Smooth muscle cell (in vitro differentiated cells): ENCODE measurements around the gene SLFNL1. TPM values are rescaled to one million over a fixed set of nuclear protein-coding genes. Genes with fewer than 3 reads are reported as not detected.
A peak's percentile ranks its signal among the peaks of the same experiment; 100 is the strongest.

Source experiments
- DNase-seq: peaks from one replicate; lab custom pipeline; 2025; ENCODE audit not compliant: unreplicated experiment; lab: John Stamatoyannopoulos, UW
- H2AFZ ChIP-seq: fragments of 200-600 bp; sonication (generic); 2 replicates; pipeline ENCODE4 v1.6.0; 2016; ENCODE audit warnings: antibody characterized with exemption, low read depth, mild to moderate bottlenecking
- H3F3A ChIP-seq: fragments of 200-600 bp; sonication (generic); 2 replicates; pipeline ENCODE4 v1.6.0; 2017; ENCODE audit warnings: antibody characterized with exemption, low read depth
- H3K27ac ChIP-seq: fragments of 200-600 bp; sonication (generic); 2 replicates; pipeline ENCODE4 v1.5.1; 2016; ENCODE audit warnings: low read depth, mild to moderate bottlenecking
- H3K27me3 ChIP-seq: fragments of 200-600 bp; sonication (generic); 2 replicates; pipeline ENCODE4 v1.6.1; 2016; ENCODE audit warnings: low read depth, mild to moderate bottlenecking
- H3K36me3 ChIP-seq: fragments of 200-600 bp; sonication (generic); 2 replicates; pipeline ENCODE4 v1.5.1; 2016; ENCODE audit warnings: low read depth
- H3K4me1 ChIP-seq: fragments of 200-600 bp; sonication (generic); 2 replicates; pipeline ENCODE4 v1.5.1; 2016; ENCODE audit warnings: low read depth
- H3K4me2 ChIP-seq: fragments of 200-600 bp; sonication (generic); 2 replicates; pipeline ENCODE4 v1.6.0; 2016; ENCODE audit warnings: mild to moderate bottlenecking
- H3K4me3 ChIP-seq: fragments of 200-600 bp; sonication (generic); 2 replicates; pipeline ENCODE4 v1.5.1; 2016; ENCODE audit warnings: mild to moderate bottlenecking
- H3K79me2 ChIP-seq: fragments of 200-600 bp; sonication (generic); 2 replicates; pipeline ENCODE4 v1.6.0; 2016; ENCODE audit warnings: low read depth, mild to moderate bottlenecking
- H3K9ac ChIP-seq: fragments of 200-600 bp; sonication (generic); 2 replicates; pipeline ENCODE4 v1.6.0; 2016; ENCODE audit warnings: low read depth
- H3K9me3 ChIP-seq: fragments of 200-600 bp; sonication (generic); replicated peaks from 2 replicates; pipeline ENCODE4 v1.5.1; 2016; ENCODE audit warnings: low read depth
- H4K20me1 ChIP-seq: fragments of 200-600 bp; sonication (generic); 2 replicates; pipeline ENCODE4 v1.6.0; 2016; ENCODE audit warnings: low read depth
- WGBS: methylation state at CpG from one replicate; pipeline ENCODE4 v1.1.7; 2016; ENCODE audit warnings: low lambda C conversion rate; 5-methylcytosine and 5-hydroxymethylcytosine counted together
- polyA plus RNA-seq: library from polyadenylated mRNA; unstranded; fragments of >200 nt; fragmentation: Nextera tagmentation; extraction: Ambion mirVana; gene quantifications from 2 replicates; pipeline ENCODE4 v1.2.1, GENCODE V29; 2016
- total RNA-seq: library from RNA; depleted of rRNA; stranded (reverse); fragments of >200 nt; gene quantifications from 2 replicates; pipeline ENCODE4 v1.2.3, GENCODE V29; 2014
- TF ChIP-seq, protein P1 (sequence below): fragments of 200-600 bp; sonication (generic); IDR thresholded peaks from 2 replicates; pipeline ENCODE4 v1.5.1; 2017; ENCODE audit warnings: borderline replicate concordance, mild to moderate bottlenecking, antibody characterized with exemption; ENCODE audit not compliant: insufficient read depth, poor library complexity, severe bottlenecking

SLFNL1 gene
- total and polyA plus RNA-seq, 2 experiments from 2014 or later: 0.22 to 0.58 TPM

DNA sequence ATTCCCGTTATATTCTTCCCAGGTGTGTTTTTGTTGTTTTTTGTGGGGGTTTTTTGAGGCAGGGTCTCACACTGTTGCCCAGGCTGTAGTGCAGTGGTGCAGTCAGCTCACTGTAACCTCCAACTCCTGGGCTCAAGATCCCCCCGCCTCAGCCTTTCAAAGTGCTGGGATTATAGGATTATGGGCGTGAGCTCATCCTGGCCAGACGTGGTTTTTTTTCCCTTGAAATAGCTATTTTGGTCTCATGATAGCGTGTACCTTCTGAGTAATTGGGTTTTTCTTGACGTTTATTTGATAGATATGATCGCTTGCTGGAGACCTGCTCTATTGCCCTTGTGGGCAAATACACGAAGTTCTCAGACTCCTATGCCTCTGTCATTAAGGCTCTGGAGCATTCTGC lies 24.4 kb downstream of the SLFNL1 start:
- DNase-seq: no peak
- Histone ChIP-seq H3F3A (peaks cover 6% of the 10 kb centered on the region), H3K4me2 (peak overlapping the region; percentile 74), H3K36me3 (peaks cover 26% of the 10 kb centered on the region), H3K27ac (peak overlapping the region; percentile 82), H2AFZ (no peak overlapping the region), H3K9me3 (no peaks in the 10 kb centered on the region), H3K27me3 (no peaks in the 10 kb centered on the region), H3K4me1 (peaks cover 5% of the 10 kb centered on the region), H3K4me3 (no peak overlapping the region), H3K79me2 (no peaks in the 10 kb centered on the region), H3K9ac (peak overlapping the region; percentile 42), H4K20me1 (peaks cover 82% of the 10 kb centered on the region)
- WGBS: 34% methylated on average over 8 of the region's 8 CpGs
- TF ChIP-seq, protein P1, sequence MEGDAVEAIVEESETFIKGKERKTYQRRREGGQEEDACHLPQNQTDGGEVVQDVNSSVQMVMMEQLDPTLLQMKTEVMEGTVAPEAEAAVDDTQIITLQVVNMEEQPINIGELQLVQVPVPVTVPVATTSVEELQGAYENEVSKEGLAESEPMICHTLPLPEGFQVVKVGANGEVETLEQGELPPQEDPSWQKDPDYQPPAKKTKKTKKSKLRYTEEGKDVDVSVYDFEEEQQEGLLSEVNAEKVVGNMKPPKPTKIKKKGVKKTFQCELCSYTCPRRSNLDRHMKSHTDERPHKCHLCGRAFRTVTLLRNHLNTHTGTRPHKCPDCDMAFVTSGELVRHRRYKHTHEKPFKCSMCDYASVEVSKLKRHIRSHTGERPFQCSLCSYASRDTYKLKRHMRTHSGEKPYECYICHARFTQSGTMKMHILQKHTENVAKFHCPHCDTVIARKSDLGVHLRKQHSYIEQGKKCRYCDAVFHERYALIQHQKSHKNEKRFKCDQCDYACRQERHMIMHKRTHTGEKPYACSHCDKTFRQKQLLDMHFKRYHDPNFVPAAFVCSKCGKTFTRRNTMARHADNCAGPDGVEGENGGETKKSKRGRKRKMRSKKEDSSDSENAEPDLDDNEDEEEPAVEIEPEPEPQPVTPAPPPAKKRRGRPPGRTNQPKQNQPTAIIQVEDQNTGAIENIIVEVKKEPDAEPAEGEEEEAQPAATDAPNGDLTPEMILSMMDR: no peak

DNA sequence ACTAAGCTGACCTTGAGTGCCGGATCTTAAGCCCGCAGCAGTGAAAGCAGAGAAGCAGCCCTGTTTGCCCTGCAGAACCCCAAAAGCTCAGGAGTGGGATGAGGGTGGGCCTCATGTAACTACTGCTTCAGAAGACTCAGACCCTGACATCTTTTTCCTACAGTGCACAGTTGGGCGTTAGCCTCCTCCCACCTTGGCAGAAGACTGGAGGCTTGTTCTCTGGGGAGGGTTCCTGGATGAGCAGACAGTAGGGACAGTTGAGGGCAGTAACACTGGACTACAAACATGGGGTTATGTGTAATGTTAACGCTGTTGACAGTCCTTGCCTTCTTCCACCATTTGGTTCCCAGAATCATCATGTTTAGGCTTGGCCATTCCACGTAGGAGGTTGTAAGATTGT lies 32.5 kb downstream of the SLFNL1 start:
- no peaks in the 10 kb centered on the region for H3K79me2 ChIP-seq
- WGBS: 98% methylated on average over 5 of the region's 5 CpGs
- TF ChIP-seq, protein P1: no peak
- H3K27me3 ChIP-seq: no peaks in the 10 kb centered on the region
- H3K4me3 ChIP-seq: no peak overlapping the region
- no peak overlapping the region for H3K4me2 ChIP-seq
- H2AFZ ChIP-seq: no peak overlapping the region
- H3F3A ChIP-seq: peaks cover 4% of the 10 kb centered on the region
- H3K9me3 ChIP-seq: no peaks in the 10 kb centered on the region
- H3K36me3 ChIP-seq: peaks cover 39% of the 10 kb centered on the region
- no peak overlapping the region for H3K9ac ChIP-seq
- H4K20me1 ChIP-seq: peaks cover 31% of the 10 kb centered on the region
- no peak for DNase-seq
- H3K27ac ChIP-seq: no peak overlapping the region
- H3K4me1 ChIP-seq: no peaks in the 10 kb centered on the region

DNA sequence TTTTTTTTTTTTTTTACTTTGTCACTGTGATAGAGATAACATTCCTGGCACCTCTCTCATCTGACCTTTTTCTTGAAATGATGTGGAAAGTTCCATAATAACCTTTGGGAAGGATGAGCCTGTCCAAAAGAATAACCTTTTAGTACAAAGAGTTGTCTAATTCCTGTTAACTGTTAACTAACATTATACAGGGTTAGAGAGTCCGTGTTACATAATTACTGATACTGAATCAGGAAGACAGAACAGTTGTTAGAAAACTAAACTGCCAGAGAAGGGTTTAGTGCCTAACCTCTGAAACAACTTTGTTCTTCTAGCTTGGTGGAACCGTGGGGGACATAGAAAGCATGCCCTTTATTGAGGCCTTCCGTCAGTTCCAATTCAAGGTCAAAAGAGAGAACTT lies 33.2 kb downstream of the SLFNL1 start:
- Histone ChIP-seq H3K4me3 (no peak overlapping the region), H3K4me1 (no peaks in the 10 kb centered on the region), H3K36me3 (peaks cover 35% of the 10 kb centered on the region), H3K27me3 (no peaks in the 10 kb centered on the region), H3F3A (peaks cover 4% of the 10 kb centered on the region), H3K9me3 (no peaks in the 10 kb centered on the region), H3K27ac (no peak overlapping the region), H3K4me2 (no peak overlapping the region), H4K20me1 (peaks cover 29% of the 10 kb centered on the region), H3K9ac (no peak overlapping the region), H2AFZ (no peak overlapping the region), H3K79me2 (peaks cover 7% of the 10 kb centered on the region)
- TF ChIP-seq, protein P1: no peak
- DNase-seq: no peak
- 87% methylated on average over 3 of the region's 3 CpGs for WGBS

DNA sequence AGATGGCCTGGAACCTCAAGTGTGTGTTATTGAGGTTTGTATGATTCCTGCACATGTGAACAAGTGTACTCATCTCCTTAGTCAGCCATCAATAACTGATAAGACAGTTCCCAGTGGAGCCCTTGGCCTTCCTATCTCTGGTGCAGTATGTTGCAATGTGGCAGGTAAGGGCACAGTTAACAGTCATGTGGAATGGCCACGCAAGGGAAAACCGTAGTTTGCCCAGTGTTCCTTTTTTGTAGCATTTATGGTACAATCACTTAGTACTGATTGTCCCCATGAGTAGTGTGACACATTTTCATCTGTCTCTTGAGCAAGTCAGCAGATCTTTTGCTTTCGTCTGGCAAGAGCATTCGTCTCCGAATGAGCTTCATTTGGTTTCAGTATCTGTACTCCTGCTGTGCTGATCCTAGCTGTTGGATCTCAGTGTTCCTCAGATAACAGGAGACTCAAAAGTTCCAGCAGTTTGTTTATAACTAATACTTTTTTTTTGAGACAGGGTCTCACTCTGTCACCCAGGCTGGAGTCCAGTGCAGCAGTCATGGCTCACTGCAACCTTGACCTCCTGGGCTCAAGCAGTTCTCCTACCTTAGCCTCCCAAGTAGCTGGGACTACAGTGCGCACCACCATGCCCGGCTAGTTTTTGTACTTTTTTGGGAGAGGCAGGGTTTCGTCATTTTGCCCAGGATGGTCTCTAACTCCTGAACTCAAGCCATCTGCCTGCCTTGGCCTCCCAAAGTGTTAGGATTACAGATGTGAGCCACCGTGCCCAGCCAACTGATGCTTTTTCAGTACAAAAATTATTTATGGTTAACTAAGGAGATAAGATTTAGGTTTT lies 33.9 kb downstream of the SLFNL1 start:
- H4K20me1 ChIP-seq: peaks cover 31% of the 10 kb centered on the region
- no peak overlapping the region for H2AFZ ChIP-seq
- no peak overlapping the region for H3K27ac ChIP-seq
- H3K36me3 ChIP-seq: peaks cover 35% of the 10 kb centered on the region
- TF ChIP-seq, protein P1: no peak
- no peak for DNase-seq
- H3K9ac ChIP-seq: no peak overlapping the region
- H3K9me3 ChIP-seq: no peaks in the 10 kb centered on the region
- H3K27me3 ChIP-seq: no peaks in the 10 kb centered on the region
- 83% methylated on average over 9 of the region's 9 CpGs for WGBS
- peaks cover 12% of the 10 kb centered on the region for H3K79me2 ChIP-seq
- H3K4me1 ChIP-seq: no peaks in the 10 kb centered on the region
- no peak overlapping the region for H3K4me2 ChIP-seq
- H3F3A ChIP-seq: peaks cover 4% of the 10 kb centered on the region
- no peak overlapping the region for H3K4me3 ChIP-seq
